ENCODE measurements around the gene ASB6.
A peak's percentile ranks its signal among the peaks of the same experiment; 100 is the strongest.

The ASB6 gene

GRCh38 chr9:129641750-129642585 is at the start of gene ASB6:
ASB6 (minus strand) TSS chr9:129642151; CDS start chr9:129641999, 152 bp downstream.
- peak; percentile 100 for DNase-seq (ENCODE audit: low spot score)

GRCh38 chr9:129688285-129689043 is 46.5 kb upstream of the ASB6 start:
- no peak for DNase-seq (ENCODE audit: low spot score)

- no peak for DNase-seq (ENCODE audit: low spot score)
Observed at GRCh38 chr9:129687391-129687790, 45.4 kb upstream of the ASB6 start.

- no peak for DNase-seq (ENCODE audit: low spot score)
Observed at GRCh38 chr9:129686736-129687135, 44.8 kb upstream of the ASB6 start.

GRCh38 chr9:129685933-129686259 is 43.9 kb upstream of the ASB6 start:
- DNase-seq (ENCODE audit: low spot score): no peak

GRCh38 chr9:129685220-129685932 is 43.4 kb upstream of the ASB6 start:
- DNase-seq (ENCODE audit: low spot score): no peak

GRCh38 chr9:129682381-129682780 is 40.4 kb upstream of the ASB6 start:
- no peak for DNase-seq (ENCODE audit: low spot score)

GRCh38 chr9:129681924-129682323 is 40.0 kb upstream of the ASB6 start:
- no peak for DNase-seq (ENCODE audit: low spot score)

- no peak for DNase-seq (ENCODE audit: low spot score)
Observed at GRCh38 chr9:129679537-129679936, 37.6 kb upstream of the ASB6 start.

- no peak for DNase-seq (ENCODE audit: low spot score)
Observed at GRCh38 chr9:129678844-129679243, 36.9 kb upstream of the ASB6 start.

GRCh38 chr9:129677456-129677855 is 35.5 kb upstream of the ASB6 start:
- DNase-seq (ENCODE audit: low spot score): no peak

- DNase-seq (ENCODE audit: low spot score): no peak
Observed at GRCh38 chr9:129676975-129677374, 35.0 kb upstream of the ASB6 start.

- DNase-seq (ENCODE audit: low spot score): no peak
Observed at GRCh38 chr9:129676287-129676686, 34.3 kb upstream of the ASB6 start.

GRCh38 chr9:129675620-129676019 is 33.7 kb upstream of the ASB6 start:
- DNase-seq (ENCODE audit: low spot score): no peak

GRCh38 chr9:129674229-129674628 is 32.3 kb upstream of the ASB6 start:
- DNase-seq (ENCODE audit: low spot score): no peak

- no peak for DNase-seq (ENCODE audit: low spot score)
Observed at GRCh38 chr9:129673602-129674001, 31.7 kb upstream of the ASB6 start.

GRCh38 chr9:129672702-129673101 is 30.8 kb upstream of the ASB6 start:
- no peak for DNase-seq (ENCODE audit: low spot score)

- DNase-seq (ENCODE audit: low spot score): no peak
Observed at GRCh38 chr9:129671519-129671918, 29.6 kb upstream of the ASB6 start.

GRCh38 chr9:129671065-129671464 is 29.1 kb upstream of the ASB6 start:
- no peak for DNase-seq (ENCODE audit: low spot score)

- no peak for DNase-seq (ENCODE audit: low spot score)
Observed at GRCh38 chr9:129669946-129670345, 28.0 kb upstream of the ASB6 start.

- DNase-seq (ENCODE audit: low spot score): no peak
Observed at GRCh38 chr9:129669141-129669718, 27.3 kb upstream of the ASB6 start.

- DNase-seq (ENCODE audit: low spot score): no peak
Observed at GRCh38 chr9:129667850-129668249, 25.9 kb upstream of the ASB6 start.

All from HuH-7 (cell line).